ENCODE measurements around the gene CELA2B. TPM values are rescaled to one million over a fixed set of nuclear protein-coding genes. Genes with fewer than 3 reads are reported as not detected.

Gene CELA2B
- total and polyA plus RNA-seq, 9 donors: 0.33 to 0.46 (median 0.36) TPM; not detected in 6

DNA sequence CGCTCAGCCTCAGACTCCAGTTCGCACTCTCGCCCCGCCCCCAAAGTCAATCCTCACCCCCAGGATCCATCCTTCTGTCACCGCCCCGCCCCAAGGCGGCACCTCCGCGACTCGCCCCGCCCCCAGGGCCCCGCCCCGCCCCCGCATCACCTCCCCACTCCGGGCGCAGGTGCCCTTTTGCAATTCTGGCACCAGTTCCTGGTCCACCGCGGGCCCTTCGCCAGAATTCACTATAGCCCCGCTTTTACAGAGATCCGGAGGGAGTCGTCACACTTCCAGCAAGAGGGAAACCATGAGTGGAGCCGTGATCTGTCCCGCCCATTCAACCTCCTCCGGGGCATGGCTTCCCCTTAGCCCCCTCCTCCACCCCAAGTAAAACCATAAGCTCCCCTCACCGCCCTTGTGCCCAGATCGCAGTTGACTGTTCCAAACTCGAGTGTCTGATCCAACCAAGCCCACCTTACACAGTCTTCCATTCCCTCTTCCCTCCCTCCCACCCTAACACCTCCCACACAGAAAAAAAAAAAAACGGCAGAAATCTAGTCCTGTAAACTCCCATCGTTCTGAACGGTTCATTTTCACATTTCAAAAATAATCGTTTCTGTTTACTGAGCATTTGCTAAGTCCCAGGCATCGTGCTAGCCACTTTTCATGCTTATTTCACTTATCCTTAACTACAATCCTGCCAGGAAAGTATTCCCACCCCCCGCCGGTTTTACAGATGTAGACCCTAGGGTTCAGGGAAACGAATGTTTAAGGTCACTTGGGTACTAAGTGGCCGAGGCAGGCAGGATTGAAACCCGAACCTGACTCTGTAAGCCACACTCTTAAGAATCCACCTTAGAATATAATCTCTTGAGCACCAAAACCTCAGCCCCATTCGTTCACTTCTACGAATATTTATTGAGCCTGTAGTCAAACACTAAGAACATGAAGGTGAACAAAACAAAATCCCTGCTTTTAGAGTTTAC, 49.4 kb downstream of the CELA2B start:
- Histone ChIP-seq H3K27me3 (no peaks in the 10 kb centered on the region), H3K9me3 (no peaks in the 10 kb centered on the region), H3K27ac (peak overlapping the region; percentile 85 to 97), H3K4me1 (ENCODE audit: insufficient read depth) (peaks cover 4% of the 10 kb centered on the region), H3K36me3 (no peaks in the 10 kb centered on the region), H3K4me3 (peak overlapping the region; percentile 51)
- DNase-seq: peak; percentile 25 to 100 (median 48)
- intact Hi-C loops (cut with DNase I): loop anchor here in 1 of 4 donors (5.0 kb wide), 1 partner anchor 157 kb away; the partner anchor contains the start of gene PLEKHM2
- no peak for TF ChIP-seq EP300 (IDR thresholded peaks at IDR 0.05)
- TF ChIP-seq POLR2A (IDR thresholded peaks at IDR 0.05): peak; percentile 54
- TF ChIP-seq, protein P1, sequence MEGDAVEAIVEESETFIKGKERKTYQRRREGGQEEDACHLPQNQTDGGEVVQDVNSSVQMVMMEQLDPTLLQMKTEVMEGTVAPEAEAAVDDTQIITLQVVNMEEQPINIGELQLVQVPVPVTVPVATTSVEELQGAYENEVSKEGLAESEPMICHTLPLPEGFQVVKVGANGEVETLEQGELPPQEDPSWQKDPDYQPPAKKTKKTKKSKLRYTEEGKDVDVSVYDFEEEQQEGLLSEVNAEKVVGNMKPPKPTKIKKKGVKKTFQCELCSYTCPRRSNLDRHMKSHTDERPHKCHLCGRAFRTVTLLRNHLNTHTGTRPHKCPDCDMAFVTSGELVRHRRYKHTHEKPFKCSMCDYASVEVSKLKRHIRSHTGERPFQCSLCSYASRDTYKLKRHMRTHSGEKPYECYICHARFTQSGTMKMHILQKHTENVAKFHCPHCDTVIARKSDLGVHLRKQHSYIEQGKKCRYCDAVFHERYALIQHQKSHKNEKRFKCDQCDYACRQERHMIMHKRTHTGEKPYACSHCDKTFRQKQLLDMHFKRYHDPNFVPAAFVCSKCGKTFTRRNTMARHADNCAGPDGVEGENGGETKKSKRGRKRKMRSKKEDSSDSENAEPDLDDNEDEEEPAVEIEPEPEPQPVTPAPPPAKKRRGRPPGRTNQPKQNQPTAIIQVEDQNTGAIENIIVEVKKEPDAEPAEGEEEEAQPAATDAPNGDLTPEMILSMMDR (IDR thresholded peaks at IDR 0.05): no peak
- WGBS, 3 donors: 0 to 2% (median 1%) methylated on average over 31 to 40 of the region's 40 CpGs

DNA sequence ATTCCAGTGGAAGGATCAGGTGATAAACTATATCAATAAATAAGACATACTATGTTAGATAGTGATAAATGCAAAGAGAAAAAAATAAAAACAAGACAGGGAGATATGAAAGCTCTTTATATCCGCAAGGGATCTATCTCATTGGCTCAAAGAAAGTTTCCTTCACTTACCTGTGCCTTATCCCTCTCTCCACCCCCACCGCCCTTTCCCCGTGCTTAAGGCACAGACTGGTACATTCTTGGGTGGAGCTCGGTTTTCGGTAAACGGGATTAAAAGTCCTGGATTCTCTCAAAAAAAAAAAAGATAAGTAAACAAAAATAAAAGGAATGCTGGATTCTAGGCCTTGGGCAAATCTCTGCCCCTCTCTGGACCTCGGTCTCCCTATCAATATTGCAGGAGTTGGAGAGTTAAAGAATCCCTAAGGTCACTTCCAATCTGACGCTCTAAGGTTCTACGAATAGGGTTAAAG, 50.2 kb downstream of the CELA2B start:
- intact Hi-C loops (cut with DNase I): loop anchor here in 1 of 4 donors (5.0 kb wide), 1 partner anchor 156 kb away; the partner anchor contains the start of gene PLEKHM2
- peaks cover 4% of the 10 kb centered on the region for H3K4me1 ChIP-seq (ENCODE audit: insufficient read depth)
- peak; percentile 45 to 63 (median 58) for DNase-seq
- H3K4me3 ChIP-seq: peak overlapping the region; percentile 51
- H3K9me3 ChIP-seq: no peaks in the 10 kb centered on the region
- peak overlapping the region; percentile 85 to 97 for H3K27ac ChIP-seq
- 7 to 9% (median 8%) methylated on average over 9 of the region's 9 CpGs for WGBS, 3 donors
- H3K36me3 ChIP-seq: no peaks in the 10 kb centered on the region
- H3K27me3 ChIP-seq: no peaks in the 10 kb centered on the region
- TF ChIP-seq, protein P1 (IDR thresholded peaks at IDR 0.05): no peak
- TF ChIP-seq POLR2A (IDR thresholded peaks at IDR 0.05): no peak
- no peak for TF ChIP-seq EP300 (IDR thresholded peaks at IDR 0.05)

DNA sequence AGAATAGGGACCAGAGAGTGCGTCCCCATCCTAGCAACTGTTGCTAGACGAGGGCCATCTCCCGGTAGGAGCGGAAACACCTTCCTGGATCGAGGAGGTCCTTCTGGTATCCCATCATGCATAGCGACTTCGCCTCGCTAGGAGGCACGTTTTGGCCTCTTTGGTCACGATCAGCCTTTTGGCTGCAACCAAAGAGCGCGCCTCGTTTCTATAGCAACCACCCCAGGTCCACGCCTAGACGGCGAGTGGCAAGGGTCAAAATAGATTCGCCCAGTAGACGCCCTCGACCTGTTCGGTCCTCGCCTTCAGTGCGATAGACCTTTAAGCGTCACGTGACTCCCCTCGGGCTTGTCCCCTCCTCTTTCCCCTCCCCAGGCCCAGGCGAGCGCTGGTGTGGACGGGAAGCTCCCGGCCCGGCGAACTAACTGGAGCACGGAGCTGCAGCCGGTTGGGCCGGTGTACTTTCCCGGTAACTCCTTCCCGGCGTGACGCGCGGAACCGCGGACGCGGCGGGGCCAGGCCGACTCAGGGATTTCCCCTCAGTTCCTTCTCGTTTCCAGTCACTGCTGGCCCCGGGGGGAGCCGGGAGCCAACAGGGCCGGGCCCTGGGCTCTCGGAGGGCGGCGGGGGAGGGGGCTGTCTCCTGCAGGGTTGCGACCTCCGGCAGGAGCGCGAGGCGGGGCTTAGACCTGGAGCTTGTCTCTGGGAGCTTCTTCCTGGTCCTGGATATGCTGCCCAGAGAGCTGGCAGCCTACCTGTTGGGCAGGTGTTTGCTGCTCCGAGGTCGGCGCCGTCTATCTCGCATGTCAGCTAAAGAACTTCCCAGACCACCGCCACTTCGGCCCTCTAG, 50.8 kb downstream of the CELA2B start, which contains the start of gene DNAJC16:
TSS of gene DNAJC16 (plus strand) at position 359 of the 850 bp plus-strand sequence. CDS start 2,258 bp downstream, outside the sequence.
- Histone ChIP-seq H3K36me3 (no peaks in the 10 kb centered on the region), H3K4me1 (ENCODE audit: insufficient read depth) (peaks cover 4% of the 10 kb centered on the region), H3K9me3 (no peaks in the 10 kb centered on the region), H3K27ac (peak within 1 kb of the TSS; percentile 86 to 97), H3K4me3 (peak within 1 kb of the TSS; percentile 87), H3K27me3 (no peaks in the 10 kb centered on the region)
- TF ChIP-seq EP300 (IDR thresholded peaks at IDR 0.05): peak; percentile 91
- TF ChIP-seq, protein P1 (IDR thresholded peaks at IDR 0.05): peak in 1 of 3 donors; percentile 45
- peak; percentile 64 for TF ChIP-seq POLR2A (IDR thresholded peaks at IDR 0.05)
- WGBS, 3 donors: 0 to 1% (median 0%) methylated on average over 62 to 65 of the region's 65 CpGs
- intact Hi-C loops (cut with DNase I): loop anchor here in 1 of 4 donors (5.0 kb wide), 1 partner anchor 156 kb away; the partner anchor contains the start of gene PLEKHM2
- peak; percentile 98 to 100 (median 99) for DNase-seq

DNA sequence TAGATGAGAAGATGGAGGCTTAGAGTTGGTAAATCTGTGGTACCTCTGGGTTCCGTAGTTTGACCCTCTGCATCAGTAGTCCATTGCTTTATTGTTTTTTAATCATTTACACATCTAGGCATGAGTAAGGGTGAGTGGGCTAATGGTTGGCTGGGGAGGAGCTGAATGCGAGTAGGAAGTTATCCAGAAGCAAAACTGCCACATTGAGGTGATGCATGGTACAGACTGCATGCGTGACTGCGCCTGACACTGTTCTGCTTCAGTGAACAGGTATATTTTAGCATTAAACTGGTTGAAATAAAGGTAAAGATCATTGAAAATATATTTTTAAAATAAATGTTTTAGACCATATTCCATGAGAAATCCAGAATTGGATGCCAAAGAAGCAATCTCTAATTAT, 55.1 kb downstream of the CELA2B start:
- DNase-seq: peak in 1 of 5 donors; percentile 5
- Histone ChIP-seq H3K9me3 (no peaks in the 10 kb centered on the region), H3K36me3 (no peaks in the 10 kb centered on the region), H3K27me3 (no peaks in the 10 kb centered on the region), H3K27ac (no peak overlapping the region), H3K4me3 (no peak overlapping the region), H3K4me1 (ENCODE audit: insufficient read depth) (no peaks in the 10 kb centered on the region)
- intact Hi-C loops (cut with DNase I): loop anchor here in 1 of 4 donors (10.0 kb wide), 1 partner anchor 84 kb away; the partner anchor contains the start of gene DDI2
- TF ChIP-seq, protein P1 (IDR thresholded peaks at IDR 0.05): no peak
- no peak for TF ChIP-seq EP300 (IDR thresholded peaks at IDR 0.05)
- TF ChIP-seq POLR2A (IDR thresholded peaks at IDR 0.05): no peak
- 96 to 98% (median 97%) methylated on average over 4 of the region's 4 CpGs for WGBS, 3 donors
